Breast epithelium (tissue), 4 donors: Measurements from ENCODE around the gene ASTN2. TPM values are rescaled to one million over a fixed set of nuclear protein-coding genes. Genes with fewer than 3 reads are reported as not detected.

ENCODE experiments used
- DNase-seq, 2 donors: peaks; one replicate each; pipeline ENCODE4 v3.0.0-alpha.2; 2019; ENCODE audit warnings: low spot score in 2 of 2
- H3K27ac ChIP-seq, 2 donors: fragments of 200-600 bp; sonication (generic) in 1 of 2; one replicate each; pipeline ENCODE4 v1.5.1; 2016 to 2019; ENCODE audit warnings: mild to moderate bottlenecking in 1 of 2
- H3K27me3 ChIP-seq, 2 donors: fragments of 200-600 bp; sonication (generic) in 1 of 2; one replicate each; pipeline versions ENCODE4 v1.5.1 to v1.6.0; 2017 to 2019; ENCODE audit warnings: control low read depth in 1 of 2, mild to moderate bottlenecking in 1 of 2
- H3K36me3 ChIP-seq: fragments of 200-600 bp; one replicate; pipeline ENCODE4 v1.5.1; 2019
- H3K4me1 ChIP-seq, 2 donors: fragments of 200-600 bp; sonication (generic); one replicate each; pipeline ENCODE4 v1.5.1; 2016 to 2019; ENCODE audit warnings: control low read depth in 1 of 2
- H3K4me3 ChIP-seq, 3 donors: fragments of 200-600 bp; sonication (generic); 1 replicate in 2 of 3; 2 replicates in 1 of 3; pipeline ENCODE4 v1.5.1; 2016 to 2019; ENCODE audit warnings: mild to moderate bottlenecking in 3 of 3, moderate library complexity in 2 of 3
- H3K9me3 ChIP-seq, 2 donors: fragments of 200-600 bp; sonication (generic) in 1 of 2; one replicate each; pipeline ENCODE4 v1.5.1; 2016 to 2019; ENCODE audit warnings: control low read depth in 1 of 2
- CTCF ChIP-seq, 3 donors: fragments of 450-650 bp; IDR thresholded peaks; one replicate each; pipeline ENCODE4 v1.5.1; 2016 to 2017; ENCODE audit warnings: antibody characterized with exemption in 3 of 3, mild to moderate bottlenecking in 3 of 3, moderate library complexity in 3 of 3
- POLR2A ChIP-seq: fragments of 450-650 bp; IDR thresholded peaks from one replicate; pipeline ENCODE4 v1.6.1; 2016; ENCODE audit warnings: antibody characterized with exemption, mild to moderate bottlenecking, moderate library complexity
- POLR2AphosphoS5 ChIP-seq, 3 donors: sonication (generic); formaldehyde crosslinking; IDR thresholded peaks; one replicate each; pipeline ENCODE4 v1.6.1; 2017; ENCODE audit warnings: antibody characterized with exemption in 3 of 3
- intact Hi-C: fragments of 100-400 bp; cut with DNase I; formaldehyde crosslinking; loops from one replicate; pipeline ENCODE4 v1.15.1; 2023; ENCODE audit warnings: low total_unique reads
- total RNA-seq, 3 donors: library from RNA; depleted of rRNA; stranded (reverse); fragments of >200 nt; gene quantifications; one replicate each; pipeline ENCODE4 v1.1.0, GENCODE V29; 2016

The ASTN2 gene
- total RNA-seq, 3 donors from 2014 or later: 9.1 to 13.8 (median 9.8) TPM

- Histone ChIP-seq H3K36me3 (no peaks in the 10 kb centered on the region), H3K27ac (no peak overlapping the region), H3K27me3 (no peaks in the 10 kb centered on the region), H3K9me3 (no peaks in the 10 kb centered on the region), H3K4me1 (no peaks in the 10 kb centered on the region), H3K4me3 (no peak overlapping the region)
- intact Hi-C loops: no loop called here
- TF ChIP-seq CTCF (IDR thresholded peaks at IDR 0.05): no peak
- TF ChIP-seq POLR2AphosphoS5 (IDR thresholded peaks at IDR 0.05): no peak
- no peak for TF ChIP-seq POLR2A
- no peak for DNase-seq
These were observed 470.9 kb downstream of the ASTN2 start for GRCh38 chr9:116943970-116944369.

DNA sequence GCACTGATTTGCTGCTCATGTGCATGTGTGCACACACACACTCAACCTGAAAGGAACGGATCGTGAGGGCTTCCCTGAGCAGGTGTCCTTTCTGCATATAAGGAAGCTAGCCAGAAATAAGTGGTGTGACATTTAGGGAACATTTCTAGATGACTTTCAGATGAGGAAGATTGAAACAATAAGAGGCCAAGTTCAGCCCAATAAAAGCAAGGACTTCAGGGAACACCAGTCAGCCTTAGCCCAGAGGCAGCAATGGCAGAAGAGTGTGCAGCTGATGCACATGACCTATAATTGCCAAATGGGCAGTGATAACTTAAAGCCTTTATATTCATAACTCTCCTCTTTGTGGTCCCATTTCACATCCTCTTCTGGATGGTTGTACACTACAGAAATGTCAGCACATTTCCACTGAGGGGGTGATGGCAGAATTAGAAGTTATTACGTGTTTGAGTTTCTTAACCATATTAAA lies 472.2 kb downstream of the ASTN2 start:
- TF ChIP-seq POLR2AphosphoS5 (IDR thresholded peaks at IDR 0.05) (no peak), CTCF (IDR thresholded peaks at IDR 0.05) (no peak), POLR2A (no peak)
- no peak for DNase-seq
- H3K27me3 ChIP-seq: no peaks in the 10 kb centered on the region
- H3K4me3 ChIP-seq: no peak overlapping the region
- H3K4me1 ChIP-seq: no peaks in the 10 kb centered on the region
- H3K9me3 ChIP-seq: no peaks in the 10 kb centered on the region
- intact Hi-C loops: no loop called here
- no peaks in the 10 kb centered on the region for H3K36me3 ChIP-seq
- no peak overlapping the region for H3K27ac ChIP-seq

GRCh38 chr9:116941266-116941665 lies 473.6 kb downstream of the ASTN2 start:
- no peaks in the 10 kb centered on the region for H3K9me3 ChIP-seq
- H3K4me1 ChIP-seq: no peaks in the 10 kb centered on the region
- TF ChIP-seq POLR2A: no peak
- TF ChIP-seq CTCF (IDR thresholded peaks at IDR 0.05): no peak
- no peak for TF ChIP-seq POLR2AphosphoS5 (IDR thresholded peaks at IDR 0.05)
- no peak overlapping the region for H3K27ac ChIP-seq
- no peak for DNase-seq
- H3K36me3 ChIP-seq: no peaks in the 10 kb centered on the region
- H3K27me3 ChIP-seq: no peaks in the 10 kb centered on the region
- intact Hi-C loops: no loop called here
- no peak overlapping the region for H3K4me3 ChIP-seq

GRCh38 chr9:116940614-116941215 lies 474.1 kb downstream of the ASTN2 start:
- TF ChIP-seq POLR2AphosphoS5 (IDR thresholded peaks at IDR 0.05): no peak
- no peak for TF ChIP-seq POLR2A
- no peak for TF ChIP-seq CTCF (IDR thresholded peaks at IDR 0.05)
- DNase-seq: no peak
- intact Hi-C loops: no loop called here
- H3K4me3 ChIP-seq: no peak overlapping the region
- no peak overlapping the region for H3K27ac ChIP-seq
- no peaks in the 10 kb centered on the region for H3K36me3 ChIP-seq
- H3K4me1 ChIP-seq: no peaks in the 10 kb centered on the region
- H3K9me3 ChIP-seq: no peaks in the 10 kb centered on the region
- no peaks in the 10 kb centered on the region for H3K27me3 ChIP-seq

- no peak for DNase-seq
- Histone ChIP-seq H3K4me1 (no peaks in the 10 kb centered on the region), H3K36me3 (no peaks in the 10 kb centered on the region), H3K4me3 (no peak overlapping the region), H3K27me3 (no peaks in the 10 kb centered on the region), H3K9me3 (no peaks in the 10 kb centered on the region), H3K27ac (no peak overlapping the region)
- intact Hi-C loops: no loop called here
- TF ChIP-seq POLR2AphosphoS5 (IDR thresholded peaks at IDR 0.05): no peak
These were observed 475.2 kb downstream of the ASTN2 start for GRCh38 chr9:116939614-116940013.
